ENCODE data around the gene PTPN1.
"Not testable (repeated sequence)": the region's sequence is repeated elsewhere in the genome, so short reads cannot be mapped to it uniquely, and the experiment has no call there.

Gene PTPN1

GRCh38 chr20:50509923-50510705, at the start of gene PTPN1:
TSS of gene PTPN1 (plus strand) at chr20:50510383. CDS start at chr20:50510528, 145 bp downstream.
- peak; percentile 98 to 99 for DNase-seq

GRCh38 chr20:50460608-50461267, 49.4 kb upstream of the PTPN1 start:
- peak; percentile 68 to 79 for DNase-seq

GRCh38 chr20:50462093-50462690, 48.0 kb upstream of the PTPN1 start:
- no peak for DNase-seq

GRCh38 chr20:50464026-50464724, 46.0 kb upstream of the PTPN1 start:
- DNase-seq: peak; percentile 51 to 52

- DNase-seq: no peak
Measured at GRCh38 chr20:50464725-50465650, 45.2 kb upstream of the PTPN1 start.

GRCh38 chr20:50467174-50467573, 43.0 kb upstream of the PTPN1 start:
- DNase-seq: no peak

GRCh38 chr20:50467718-50468356, 42.3 kb upstream of the PTPN1 start:
- peak in 1 of 2 donors; percentile 18 for DNase-seq

- DNase-seq: no peak
Measured at GRCh38 chr20:50468378-50468798, 41.8 kb upstream of the PTPN1 start.

GRCh38 chr20:50469176-50469723, 40.9 kb upstream of the PTPN1 start:
- no peak for DNase-seq

GRCh38 chr20:50469796-50470195, 40.4 kb upstream of the PTPN1 start:
- no peak for DNase-seq

- no peak for DNase-seq
Measured at GRCh38 chr20:50470264-50470858, 39.8 kb upstream of the PTPN1 start.

- no peak for DNase-seq
Measured at GRCh38 chr20:50471231-50471630, 39.0 kb upstream of the PTPN1 start.

GRCh38 chr20:50472693-50473664, 37.2 kb upstream of the PTPN1 start:
- no peak for DNase-seq

GRCh38 chr20:50474356-50474755, 35.8 kb upstream of the PTPN1 start:
- not testable (repeated sequence) for DNase-seq

- no peak for DNase-seq
Measured at GRCh38 chr20:50475681-50476292, 34.4 kb upstream of the PTPN1 start.

- no peak for DNase-seq
Measured at GRCh38 chr20:50477239-50477872, 32.8 kb upstream of the PTPN1 start.

GRCh38 chr20:50478162-50478990, 31.8 kb upstream of the PTPN1 start:
- DNase-seq: peak; percentile 79

- no peak for DNase-seq
Measured at GRCh38 chr20:50481741-50482140, 28.4 kb upstream of the PTPN1 start.
